K562 (cell line): ENCODE results near the gene STRN3. TPM values are rescaled to one million over a fixed set of nuclear protein-coding genes. Genes with fewer than 3 reads are reported as not detected.

Source experiments
- IRF2 ChIP-seq: sonication (generic); formaldehyde crosslinking; IDR thresholded peaks from 2 replicates; pipeline ENCODE4 v1.8.1; 2022; ENCODE audit warnings: mild to moderate bottlenecking, missing genetic modification reagents
- NFIC ChIP-seq: fragments of 450-650 bp; IDR thresholded peaks from 2 replicates; pipeline ENCODE4 v1.6.1; 2017; ENCODE audit warnings: mild to moderate bottlenecking, inconsistent platforms
- RAD21 ChIP-seq, 2 experiments: fragments of 250-450 bp in 1 of 2; fragments of 450-650 bp in 1 of 2; sonication (Bioruptor Pico) in 1 of 2; formaldehyde crosslinking in 1 of 2; IDR thresholded peaks in 1 of 2; conservative IDR thresholded peaks in 1 of 2; 2 replicates each; pipeline versions ENCODE4 v1.4.0 to v1.8.0; 2020 to 2022; ENCODE audit warnings: mild to moderate bottlenecking in 2 of 2, moderate library complexity in 1 of 2
- RBM22 ChIP-seq: fragments of 200-400 bp; formaldehyde crosslinking; IDR thresholded peaks from 2 replicates; pipeline ENCODE4 v1.6.1; 2018; ENCODE audit warnings: low read length, low read depth; ENCODE audit not compliant: poor library complexity, severe bottlenecking
- SMAD2 ChIP-seq: fragments of 150-350 bp; IDR thresholded peaks from 2 replicates; pipeline ENCODE4 v1.6.1; 2014; ENCODE audit warnings: low read depth, mild to moderate bottlenecking, low read length
- TFAM ChIP-seq: fragments of 250-450 bp; sonication (Bioruptor Pico); conservative IDR thresholded peaks from 2 replicates; pipeline ENCODE4 v1.5.0; 2021; ENCODE audit warnings: mild to moderate bottlenecking, moderate library complexity
- ZFPM2 ChIP-seq: fragments of 250-450 bp; sonication (Bioruptor Pico); IDR thresholded peaks from 2 replicates; pipeline ENCODE4 v1.5.1; 2022; ENCODE audit warnings: mild to moderate bottlenecking
- ZNF316 ChIP-seq: fragments of 450-650 bp; IDR thresholded peaks from 2 replicates; pipeline ENCODE4 v1.6.1; 2016
- polyA plus RNA-seq, 8 experiments: library from polyadenylated mRNA; depleted of rRNA in 4 of 8; stranded (reverse) in 5 of 8; unstranded in 3 of 8; fragments of >200 nt; fragmentation: Nextera tagmentation in 2 of 8; fragmentation: Illumina TruSeq in 1 of 8; extraction: Ambion mirVana in 2 of 8; extraction: Trizol in 1 of 8; gene quantifications; 2 replicates each; pipeline versions ENCODE4 v1.2.1 to v1.2.3, GENCODE V29; 2011 to 2014; ENCODE audit warnings: inconsistent platforms in 1 of 8, missing spikeins in 1 of 8
- total RNA-seq, 7 experiments: library from RNA; depleted of rRNA in 6 of 7; stranded (reverse); fragments of >200 nt in 6 of 7; fragmentation: Illumina TruSeq in 2 of 7; extraction: Trizol in 2 of 7; gene quantifications; 2 replicates each; pipeline versions ENCODE4 v1.2.1 to v1.2.3, GENCODE V29; 2011 to 2021; ENCODE audit warnings: low replicate concordance in 1 of 7
- TF ChIP-seq, protein P1 (sequence below): fragments of 250-450 bp; sonication (Bioruptor Pico); IDR thresholded peaks from 2 replicates; pipeline ENCODE4 v1.5.0; 2020; ENCODE audit warnings: mild to moderate bottlenecking
- TF ChIP-seq, protein P2 (sequence below): fragments of 250-450 bp; sonication (Bioruptor Pico); IDR thresholded peaks from 2 replicates; pipeline ENCODE4 v1.8.0; 2021; ENCODE audit warnings: moderate library complexity, mild to moderate bottlenecking, inconsistent platforms
- TF ChIP-seq, protein P3 (sequence below): fragments of 250-450 bp; sonication (Bioruptor Pico); IDR thresholded peaks from 2 replicates; pipeline ENCODE4 v1.8.0; 2021; ENCODE audit warnings: moderate library complexity, mild to moderate bottlenecking, inconsistent platforms
- TF ChIP-seq, protein P4 (sequence below), 2 experiments: fragments of 450-650 bp; IDR thresholded peaks; 2 replicates each; pipeline ENCODE4 v1.6.1; 2018; ENCODE audit warnings: mild to moderate bottlenecking in 2 of 2, low read depth in 1 of 2; ENCODE audit not compliant: partially characterized antibody in 2 of 2
- TF ChIP-seq, protein P5 (sequence below), 2 experiments: IDR thresholded peaks; 2 replicates each; pipeline ENCODE4 v1.6.1; 2012; ENCODE audit warnings: improper control_type of control experiment in 2 of 2, low read depth in 2 of 2, low read length in 2 of 2, borderline replicate concordance in 1 of 2
- TF ChIP-seq, protein P6 (sequence below): fragments of 450-650 bp; IDR thresholded peaks from 2 replicates; pipeline ENCODE4 v1.7.0; 2016; ENCODE audit warnings: borderline replicate concordance

STRN3 gene
- total and polyA plus RNA-seq, 9 of the 15 experiments (the other 6 are each of a cell fraction or from before 2014, with no cell fraction given), result 5.9 to 29.1 (median 16.0) TPM

DNA sequence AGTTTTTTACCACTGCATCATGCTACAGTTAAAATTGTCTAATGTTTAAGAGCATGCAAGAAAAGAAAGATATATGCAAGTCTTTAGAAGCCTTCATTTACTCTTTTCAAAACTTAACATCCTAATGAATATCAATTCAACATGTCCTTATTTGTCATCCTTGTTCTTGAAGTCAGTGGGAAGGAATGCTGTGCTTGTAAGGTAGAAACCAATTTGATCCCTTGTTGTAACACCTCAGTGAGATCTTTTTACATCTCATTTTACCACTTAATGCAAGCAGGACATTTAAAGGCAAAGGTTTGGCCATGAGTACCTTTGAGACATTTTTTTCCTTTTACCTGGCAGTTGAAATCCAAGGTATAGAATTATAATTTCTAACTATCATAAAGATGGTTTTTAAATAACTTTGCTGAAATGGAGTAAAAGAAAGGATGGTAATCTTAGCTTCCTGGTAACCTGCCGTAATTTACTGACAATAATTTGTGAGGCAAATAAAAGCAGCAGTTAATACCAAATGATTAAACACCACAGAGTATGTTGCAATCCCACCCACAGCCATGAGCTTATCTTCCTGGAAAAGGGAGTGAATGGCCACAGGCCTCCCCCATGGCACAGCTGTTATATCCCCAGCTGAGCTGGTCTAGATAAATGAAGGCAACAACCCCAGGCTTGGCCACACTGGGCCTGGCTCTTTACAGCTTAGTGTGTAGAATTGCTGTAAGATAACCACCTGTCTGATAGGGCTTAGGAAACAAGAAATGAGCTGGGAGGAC, 33.2 kb upstream of the STRN3 start (continued):
- TF ChIP-seq, protein P1, sequence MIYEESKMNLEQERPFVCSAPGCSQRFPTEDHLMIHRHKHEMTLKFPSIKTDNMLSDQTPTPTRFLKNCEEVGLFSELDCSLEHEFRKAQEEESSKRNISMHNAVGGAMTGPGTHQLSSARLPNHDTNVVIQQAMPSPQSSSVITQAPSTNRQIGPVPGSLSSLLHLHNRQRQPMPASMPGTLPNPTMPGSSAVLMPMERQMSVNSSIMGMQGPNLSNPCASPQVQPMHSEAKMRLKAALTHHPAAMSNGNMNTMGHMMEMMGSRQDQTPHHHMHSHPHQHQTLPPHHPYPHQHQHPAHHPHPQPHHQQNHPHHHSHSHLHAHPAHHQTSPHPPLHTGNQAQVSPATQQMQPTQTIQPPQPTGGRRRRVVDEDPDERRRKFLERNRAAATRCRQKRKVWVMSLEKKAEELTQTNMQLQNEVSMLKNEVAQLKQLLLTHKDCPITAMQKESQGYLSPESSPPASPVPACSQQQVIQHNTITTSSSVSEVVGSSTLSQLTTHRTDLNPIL (CRISPR knock-in tag), result no peak
- TF ChIP-seq IRF2 (CRISPR knock-in tag), result no peak
- TF ChIP-seq, protein P2, sequence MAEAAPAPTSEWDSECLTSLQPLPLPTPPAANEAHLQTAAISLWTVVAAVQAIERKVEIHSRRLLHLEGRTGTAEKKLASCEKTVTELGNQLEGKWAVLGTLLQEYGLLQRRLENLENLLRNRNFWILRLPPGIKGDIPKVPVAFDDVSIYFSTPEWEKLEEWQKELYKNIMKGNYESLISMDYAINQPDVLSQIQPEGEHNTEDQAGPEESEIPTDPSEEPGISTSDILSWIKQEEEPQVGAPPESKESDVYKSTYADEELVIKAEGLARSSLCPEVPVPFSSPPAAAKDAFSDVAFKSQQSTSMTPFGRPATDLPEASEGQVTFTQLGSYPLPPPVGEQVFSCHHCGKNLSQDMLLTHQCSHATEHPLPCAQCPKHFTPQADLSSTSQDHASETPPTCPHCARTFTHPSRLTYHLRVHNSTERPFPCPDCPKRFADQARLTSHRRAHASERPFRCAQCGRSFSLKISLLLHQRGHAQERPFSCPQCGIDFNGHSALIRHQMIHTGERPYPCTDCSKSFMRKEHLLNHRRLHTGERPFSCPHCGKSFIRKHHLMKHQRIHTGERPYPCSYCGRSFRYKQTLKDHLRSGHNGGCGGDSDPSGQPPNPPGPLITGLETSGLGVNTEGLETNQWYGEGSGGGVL, result no peak
- TF ChIP-seq NFIC, result peak; percentile 97
- TF ChIP-seq, protein P3, sequence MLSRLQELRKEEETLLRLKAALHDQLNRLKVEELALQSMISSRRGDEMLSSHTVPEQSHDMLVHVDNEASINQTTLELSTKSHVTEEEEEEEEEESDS (CRISPR knock-in tag), result no peak
- no peak for TF ChIP-seq ZFPM2 (CRISPR knock-in tag)
- TF ChIP-seq, protein P4, sequence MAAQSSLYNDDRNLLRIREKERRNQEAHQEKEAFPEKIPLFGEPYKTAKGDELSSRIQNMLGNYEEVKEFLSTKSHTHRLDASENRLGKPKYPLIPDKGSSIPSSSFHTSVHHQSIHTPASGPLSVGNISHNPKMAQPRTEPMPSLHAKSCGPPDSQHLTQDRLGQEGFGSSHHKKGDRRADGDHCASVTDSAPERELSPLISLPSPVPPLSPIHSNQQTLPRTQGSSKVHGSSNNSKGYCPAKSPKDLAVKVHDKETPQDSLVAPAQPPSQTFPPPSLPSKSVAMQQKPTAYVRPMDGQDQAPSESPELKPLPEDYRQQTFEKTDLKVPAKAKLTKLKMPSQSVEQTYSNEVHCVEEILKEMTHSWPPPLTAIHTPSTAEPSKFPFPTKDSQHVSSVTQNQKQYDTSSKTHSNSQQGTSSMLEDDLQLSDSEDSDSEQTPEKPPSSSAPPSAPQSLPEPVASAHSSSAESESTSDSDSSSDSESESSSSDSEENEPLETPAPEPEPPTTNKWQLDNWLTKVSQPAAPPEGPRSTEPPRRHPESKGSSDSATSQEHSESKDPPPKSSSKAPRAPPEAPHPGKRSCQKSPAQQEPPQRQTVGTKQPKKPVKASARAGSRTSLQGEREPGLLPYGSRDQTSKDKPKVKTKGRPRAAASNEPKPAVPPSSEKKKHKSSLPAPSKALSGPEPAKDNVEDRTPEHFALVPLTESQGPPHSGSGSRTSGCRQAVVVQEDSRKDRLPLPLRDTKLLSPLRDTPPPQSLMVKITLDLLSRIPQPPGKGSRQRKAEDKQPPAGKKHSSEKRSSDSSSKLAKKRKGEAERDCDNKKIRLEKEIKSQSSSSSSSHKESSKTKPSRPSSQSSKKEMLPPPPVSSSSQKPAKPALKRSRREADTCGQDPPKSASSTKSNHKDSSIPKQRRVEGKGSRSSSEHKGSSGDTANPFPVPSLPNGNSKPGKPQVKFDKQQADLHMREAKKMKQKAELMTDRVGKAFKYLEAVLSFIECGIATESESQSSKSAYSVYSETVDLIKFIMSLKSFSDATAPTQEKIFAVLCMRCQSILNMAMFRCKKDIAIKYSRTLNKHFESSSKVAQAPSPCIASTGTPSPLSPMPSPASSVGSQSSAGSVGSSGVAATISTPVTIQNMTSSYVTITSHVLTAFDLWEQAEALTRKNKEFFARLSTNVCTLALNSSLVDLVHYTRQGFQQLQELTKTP (IDR thresholded peaks at IDR 0.05; ENCODE audit: low read depth in 1 of 2, partially characterized antibody in 2 of 2), result peak; percentile 15 to 85
- TF ChIP-seq SMAD2, result no peak
- TF ChIP-seq ZNF316, result no peak
- TF ChIP-seq RBM22, result no peak
- peak; percentile 10 to 33; a peak in 2 of 4 replicates for TF ChIP-seq RAD21 (CRISPR knock-in tag; conservative IDR thresholded peaks at IDR 0.05 in 1 of 2, IDR thresholded peaks at IDR 0.05 in 1 of 2)
- TF ChIP-seq, protein P5, sequence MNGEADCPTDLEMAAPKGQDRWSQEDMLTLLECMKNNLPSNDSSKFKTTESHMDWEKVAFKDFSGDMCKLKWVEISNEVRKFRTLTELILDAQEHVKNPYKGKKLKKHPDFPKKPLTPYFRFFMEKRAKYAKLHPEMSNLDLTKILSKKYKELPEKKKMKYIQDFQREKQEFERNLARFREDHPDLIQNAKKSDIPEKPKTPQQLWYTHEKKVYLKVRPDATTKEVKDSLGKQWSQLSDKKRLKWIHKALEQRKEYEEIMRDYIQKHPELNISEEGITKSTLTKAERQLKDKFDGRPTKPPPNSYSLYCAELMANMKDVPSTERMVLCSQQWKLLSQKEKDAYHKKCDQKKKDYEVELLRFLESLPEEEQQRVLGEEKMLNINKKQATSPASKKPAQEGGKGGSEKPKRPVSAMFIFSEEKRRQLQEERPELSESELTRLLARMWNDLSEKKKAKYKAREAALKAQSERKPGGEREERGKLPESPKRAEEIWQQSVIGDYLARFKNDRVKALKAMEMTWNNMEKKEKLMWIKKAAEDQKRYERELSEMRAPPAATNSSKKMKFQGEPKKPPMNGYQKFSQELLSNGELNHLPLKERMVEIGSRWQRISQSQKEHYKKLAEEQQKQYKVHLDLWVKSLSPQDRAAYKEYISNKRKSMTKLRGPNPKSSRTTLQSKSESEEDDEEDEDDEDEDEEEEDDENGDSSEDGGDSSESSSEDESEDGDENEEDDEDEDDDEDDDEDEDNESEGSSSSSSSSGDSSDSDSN (IDR thresholded peaks at IDR 0.05; ENCODE audit: borderline replicate concordance in 1 of 2, low read depth in 2 of 2, low read length in 2 of 2), result no peak
- TF ChIP-seq, protein P6, sequence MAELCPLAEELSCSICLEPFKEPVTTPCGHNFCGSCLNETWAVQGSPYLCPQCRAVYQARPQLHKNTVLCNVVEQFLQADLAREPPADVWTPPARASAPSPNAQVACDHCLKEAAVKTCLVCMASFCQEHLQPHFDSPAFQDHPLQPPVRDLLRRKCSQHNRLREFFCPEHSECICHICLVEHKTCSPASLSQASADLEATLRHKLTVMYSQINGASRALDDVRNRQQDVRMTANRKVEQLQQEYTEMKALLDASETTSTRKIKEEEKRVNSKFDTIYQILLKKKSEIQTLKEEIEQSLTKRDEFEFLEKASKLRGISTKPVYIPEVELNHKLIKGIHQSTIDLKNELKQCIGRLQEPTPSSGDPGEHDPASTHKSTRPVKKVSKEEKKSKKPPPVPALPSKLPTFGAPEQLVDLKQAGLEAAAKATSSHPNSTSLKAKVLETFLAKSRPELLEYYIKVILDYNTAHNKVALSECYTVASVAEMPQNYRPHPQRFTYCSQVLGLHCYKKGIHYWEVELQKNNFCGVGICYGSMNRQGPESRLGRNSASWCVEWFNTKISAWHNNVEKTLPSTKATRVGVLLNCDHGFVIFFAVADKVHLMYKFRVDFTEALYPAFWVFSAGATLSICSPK, result no peak
- no peak for TF ChIP-seq TFAM (CRISPR knock-in tag)
